OCI-LY3 (cell line): ENCODE data around the gene RETREG2.

Source experiments
- H2AFZ ChIP-seq: fragments of 200-600, 300-600 bp; shearing (Covaris generic); 2 replicates; pipeline ENCODE4 v1.6.0; 2014; ENCODE audit warnings: antibody characterized with exemption, low read depth, low read length
- H3K27ac ChIP-seq: fragments of 200-600, 300-600 bp; sonication (generic); 2 replicates; pipeline ENCODE4 v1.5.1; 2014; ENCODE audit warnings: mild to moderate bottlenecking, low read length, moderate library complexity, mixed read lengths
- H3K27me3 ChIP-seq: fragments of 200-600, 300-600 bp; sonication (generic); 2 replicates; pipeline ENCODE4 v1.6.1; 2014; ENCODE audit warnings: low read depth, low read length, mixed read lengths
- H3K36me3 ChIP-seq: fragments of 200-600, 300-600 bp; sonication (generic); replicated peaks from 2 replicates; pipeline ENCODE3; 2014; ENCODE audit warnings: low read depth, low read length, mixed read lengths
- H3K4me1 ChIP-seq: fragments of 300-600, 200-600 bp; sonication (generic); 2 replicates; pipeline ENCODE4 v1.6.1; 2014; ENCODE audit warnings: low read length, mixed read lengths
- H3K4me2 ChIP-seq: fragments of 200-600, 300-600 bp; sonication (generic); 2 replicates; pipeline ENCODE4 v1.6.1; 2014; ENCODE audit warnings: low read length, mixed read lengths
- H3K4me3 ChIP-seq: fragments of 300-600, 200-600 bp; sonication (generic); 2 replicates; pipeline ENCODE4 v1.5.1; 2014; ENCODE audit warnings: antibody characterized with exemption, mild to moderate bottlenecking, low read length, moderate library complexity
- H3K79me2 ChIP-seq: fragments of 300-600, 200-600 bp; shearing (Covaris generic); 2 replicates; pipeline ENCODE4 v1.6.1; 2014; ENCODE audit warnings: mild to moderate bottlenecking, low read length, mixed read lengths
- H3K9ac ChIP-seq: fragments of 300-600, 200-600 bp; shearing (Covaris generic); 2 replicates; pipeline ENCODE4 v1.6.0; 2014; ENCODE audit warnings: mild to moderate bottlenecking, low read length, moderate library complexity
- H3K9me3 ChIP-seq: fragments of 200-600, 300-600 bp; shearing (Covaris generic); 2 replicates; pipeline ENCODE4 v1.6.1; 2014; ENCODE audit warnings: low read length, mixed read lengths; ENCODE audit not compliant: insufficient read depth
- H4K20me1 ChIP-seq: fragments of 200-600, 300-600 bp; sonication (generic); 2 replicates; pipeline ENCODE4 v1.6.1; 2016; ENCODE audit warnings: low read length, mixed read lengths; ENCODE audit not compliant: insufficient read depth
- EZH2phosphoT487 ChIP-seq: fragments of 200-600 bp; shearing (Covaris generic); IDR thresholded peaks from 2 replicates; pipeline ENCODE4 v1.6.1; 2018; ENCODE audit warnings: antibody characterized with exemption, mixed run types, low read depth
- TF ChIP-seq, protein P1 (sequence below): fragments of 200-600, 300-600 bp; sonication (generic); IDR thresholded peaks from 2 replicates; pipeline ENCODE4 v1.5.1; 2014; ENCODE audit warnings: antibody characterized with exemption, low read length, low read depth

The RETREG2 gene

GRCh38 chr2:219163156-219163555 lies 14.9 kb upstream of the RETREG2 start:
- H3K4me3 ChIP-seq: no peak overlapping the region
- no peak overlapping the region for H2AFZ ChIP-seq
- H3K36me3 ChIP-seq: no peaks in the 10 kb centered on the region
- H3K4me1 ChIP-seq: peaks cover 4% of the 10 kb centered on the region; the same call in 1 of the 2 replicates
- no peaks in the 10 kb centered on the region for H4K20me1 ChIP-seq
- no peak for TF ChIP-seq EZH2phosphoT487
- TF ChIP-seq, protein P1, sequence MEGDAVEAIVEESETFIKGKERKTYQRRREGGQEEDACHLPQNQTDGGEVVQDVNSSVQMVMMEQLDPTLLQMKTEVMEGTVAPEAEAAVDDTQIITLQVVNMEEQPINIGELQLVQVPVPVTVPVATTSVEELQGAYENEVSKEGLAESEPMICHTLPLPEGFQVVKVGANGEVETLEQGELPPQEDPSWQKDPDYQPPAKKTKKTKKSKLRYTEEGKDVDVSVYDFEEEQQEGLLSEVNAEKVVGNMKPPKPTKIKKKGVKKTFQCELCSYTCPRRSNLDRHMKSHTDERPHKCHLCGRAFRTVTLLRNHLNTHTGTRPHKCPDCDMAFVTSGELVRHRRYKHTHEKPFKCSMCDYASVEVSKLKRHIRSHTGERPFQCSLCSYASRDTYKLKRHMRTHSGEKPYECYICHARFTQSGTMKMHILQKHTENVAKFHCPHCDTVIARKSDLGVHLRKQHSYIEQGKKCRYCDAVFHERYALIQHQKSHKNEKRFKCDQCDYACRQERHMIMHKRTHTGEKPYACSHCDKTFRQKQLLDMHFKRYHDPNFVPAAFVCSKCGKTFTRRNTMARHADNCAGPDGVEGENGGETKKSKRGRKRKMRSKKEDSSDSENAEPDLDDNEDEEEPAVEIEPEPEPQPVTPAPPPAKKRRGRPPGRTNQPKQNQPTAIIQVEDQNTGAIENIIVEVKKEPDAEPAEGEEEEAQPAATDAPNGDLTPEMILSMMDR: no peak
- H3K27ac ChIP-seq: no peak overlapping the region
- H3K9ac ChIP-seq: no peak overlapping the region
- no peaks in the 10 kb centered on the region for H3K79me2 ChIP-seq
- H3K27me3 ChIP-seq: no peaks in the 10 kb centered on the region
- H3K4me2 ChIP-seq: no peak overlapping the region
- H3K9me3 ChIP-seq: no peaks in the 10 kb centered on the region

- H3K79me2 ChIP-seq: no peaks in the 10 kb centered on the region
- TF ChIP-seq EZH2phosphoT487: no peak
- TF ChIP-seq, protein P1: no peak
Observed at GRCh38 chr2:219165058-219165911, 12.8 kb upstream of the RETREG2 start.

DNA sequence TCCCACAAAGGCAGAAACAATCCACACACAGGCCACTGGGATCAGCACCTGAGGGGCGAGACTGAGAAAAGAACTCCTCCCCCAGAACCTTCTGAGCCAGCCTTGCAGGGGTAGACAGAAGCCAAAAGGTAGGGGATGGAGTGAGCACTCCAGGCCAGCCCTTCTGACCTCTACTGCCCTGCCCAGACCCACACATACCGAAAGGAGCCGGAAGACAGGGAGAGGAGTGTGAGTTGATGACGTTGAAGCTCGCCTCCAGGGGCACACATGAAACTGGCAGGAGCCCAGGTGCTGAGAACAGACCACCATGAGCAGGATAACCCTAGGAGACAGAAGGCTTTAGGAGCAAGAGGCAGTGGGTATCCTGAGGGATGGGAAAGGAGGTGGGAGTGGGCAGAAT lies 10.1 kb upstream of the RETREG2 start:
- no peak overlapping the region for H3K9ac ChIP-seq
- no peak overlapping the region for H2AFZ ChIP-seq

More at GRCh38 chr2:219165058-219165911, 12.8 kb upstream of the RETREG2 start:
- H3K9ac ChIP-seq: no peak overlapping the region
- H3K27ac ChIP-seq: no peak overlapping the region
- no peak overlapping the region for H3K4me2 ChIP-seq
- H3K27me3 ChIP-seq: no peaks in the 10 kb centered on the region
- H2AFZ ChIP-seq: no peak overlapping the region
- H3K36me3 ChIP-seq: no peaks in the 10 kb centered on the region
- no peak overlapping the region for H3K4me3 ChIP-seq
- H3K9me3 ChIP-seq: no peaks in the 10 kb centered on the region
- H3K4me1 ChIP-seq: peaks cover 4% of the 10 kb centered on the region; the same call in 1 of the 2 replicates
- H4K20me1 ChIP-seq: no peaks in the 10 kb centered on the region

GRCh38 chr2:219168526-219168925 lies 9.5 kb upstream of the RETREG2 start:
- no peak overlapping the region for H3K27ac ChIP-seq
- no peaks in the 10 kb centered on the region for H3K79me2 ChIP-seq
- no peak overlapping the region for H2AFZ ChIP-seq
- H3K4me1 ChIP-seq: no peaks in the 10 kb centered on the region
- no peak overlapping the region for H3K4me3 ChIP-seq
- no peaks in the 10 kb centered on the region for H3K27me3 ChIP-seq
- H3K36me3 ChIP-seq: no peaks in the 10 kb centered on the region
- H3K9ac ChIP-seq: no peak overlapping the region
- H3K9me3 ChIP-seq: no peaks in the 10 kb centered on the region
- no peaks in the 10 kb centered on the region for H4K20me1 ChIP-seq
- TF ChIP-seq, protein P1: no peak
- no peak for TF ChIP-seq EZH2phosphoT487
- H3K4me2 ChIP-seq: no peak overlapping the region

More for the DNA sequence above, 10.1 kb upstream of the RETREG2 start:
- Histone ChIP-seq H3K27ac (no peak overlapping the region), H3K79me2 (no peaks in the 10 kb centered on the region), H3K4me3 (no peak overlapping the region), H3K4me1 (no peaks in the 10 kb centered on the region), H4K20me1 (no peaks in the 10 kb centered on the region), H3K27me3 (no peaks in the 10 kb centered on the region), H3K4me2 (no peak overlapping the region), H3K36me3 (no peaks in the 10 kb centered on the region), H3K9me3 (no peaks in the 10 kb centered on the region)
- TF ChIP-seq, protein P1: no peak
- no peak for TF ChIP-seq EZH2phosphoT487
